ENCODE measurements around the gene DTNB.

DNA sequence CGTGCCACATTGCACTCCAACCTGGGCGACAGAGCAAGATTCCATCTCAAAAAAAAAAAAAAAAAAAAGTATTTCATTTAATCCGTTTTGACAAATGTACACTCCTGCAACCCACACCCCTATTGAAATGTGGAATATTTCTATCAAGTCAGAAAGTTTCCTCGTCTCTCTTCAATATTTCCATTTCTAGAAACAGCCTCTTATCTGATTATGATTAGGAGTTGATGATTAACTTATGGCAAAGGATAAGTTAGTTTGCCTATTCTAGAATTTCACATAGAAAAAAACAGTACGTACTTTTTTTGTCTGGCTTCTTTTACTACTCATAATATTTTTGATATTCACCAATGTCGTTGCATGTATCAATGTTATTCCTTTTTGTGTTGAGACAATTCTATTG, 224.6 kb downstream of the DTNB start:
- TF ChIP-seq POLR2AphosphoS5 (IDR thresholded peaks at IDR 0.05) (no peak), POLR2A (IDR thresholded peaks at IDR 0.05) (no peak), EP300 (IDR thresholded peaks at IDR 0.05) (no peak)
- TF ChIP-seq, protein P1, sequence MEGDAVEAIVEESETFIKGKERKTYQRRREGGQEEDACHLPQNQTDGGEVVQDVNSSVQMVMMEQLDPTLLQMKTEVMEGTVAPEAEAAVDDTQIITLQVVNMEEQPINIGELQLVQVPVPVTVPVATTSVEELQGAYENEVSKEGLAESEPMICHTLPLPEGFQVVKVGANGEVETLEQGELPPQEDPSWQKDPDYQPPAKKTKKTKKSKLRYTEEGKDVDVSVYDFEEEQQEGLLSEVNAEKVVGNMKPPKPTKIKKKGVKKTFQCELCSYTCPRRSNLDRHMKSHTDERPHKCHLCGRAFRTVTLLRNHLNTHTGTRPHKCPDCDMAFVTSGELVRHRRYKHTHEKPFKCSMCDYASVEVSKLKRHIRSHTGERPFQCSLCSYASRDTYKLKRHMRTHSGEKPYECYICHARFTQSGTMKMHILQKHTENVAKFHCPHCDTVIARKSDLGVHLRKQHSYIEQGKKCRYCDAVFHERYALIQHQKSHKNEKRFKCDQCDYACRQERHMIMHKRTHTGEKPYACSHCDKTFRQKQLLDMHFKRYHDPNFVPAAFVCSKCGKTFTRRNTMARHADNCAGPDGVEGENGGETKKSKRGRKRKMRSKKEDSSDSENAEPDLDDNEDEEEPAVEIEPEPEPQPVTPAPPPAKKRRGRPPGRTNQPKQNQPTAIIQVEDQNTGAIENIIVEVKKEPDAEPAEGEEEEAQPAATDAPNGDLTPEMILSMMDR (IDR thresholded peaks at IDR 0.05), result no peak
